Esophagus squamous epithelium (tissue), 5 donors: Measurements from ENCODE around the gene ARMC9. TPM values are rescaled to one million over a fixed set of nuclear protein-coding genes. Genes with fewer than 3 reads are reported as not detected.

Experiments
- DNase-seq: peaks from one replicate; lab custom pipeline; 2025; lab: John Stamatoyannopoulos, UW
- H3K27ac ChIP-seq, 4 donors: fragments of 200-600 bp; sonication (generic); one replicate each; pipeline ENCODE4 v1.5.1; 2016 to 2019; ENCODE audit warnings: mild to moderate bottlenecking in 1 of 4
- H3K27me3 ChIP-seq, 4 donors: fragments of 200-600 bp; sonication (generic); 1 replicate in 3 of 4; 2 replicates in 1 of 4; pipeline versions ENCODE4 v1.5.1 to v1.6.0; 2017 to 2021; ENCODE audit warnings: antibody characterized with exemption in 1 of 4
- H3K36me3 ChIP-seq, 3 donors: fragments of 200-600 bp; sonication (generic); one replicate each; pipeline ENCODE4 v1.5.1; 2016 to 2019
- H3K4me1 ChIP-seq, 3 donors: fragments of 200-600 bp; sonication (generic); one replicate each; pipeline ENCODE4 v1.5.1; 2017 to 2019
- H3K4me3 ChIP-seq, 4 donors: fragments of 200-600 bp; sonication (generic); 1 replicate in 3 of 4; 2 replicates in 1 of 4; pipeline ENCODE4 v1.5.1; 2016 to 2019; ENCODE audit warnings: mild to moderate bottlenecking in 2 of 4, moderate library complexity in 1 of 4
- H3K9me3 ChIP-seq, 3 donors: fragments of 200-600 bp; sonication (generic); one replicate each; pipeline ENCODE4 v1.5.1; 2016 to 2019
- POLR2A ChIP-seq, 4 donors: fragments of 450-650 bp; IDR thresholded peaks; one replicate each; pipeline ENCODE4 v1.6.1; 2017; ENCODE audit warnings: antibody characterized with exemption in 4 of 4, mild to moderate bottlenecking in 4 of 4, moderate library complexity in 3 of 4
- WGBS, 2 donors: methylation state at CpG; one replicate each; pipeline ENCODE4 v1.1.5; 2018; 5-methylcytosine and 5-hydroxymethylcytosine counted together
- intact Hi-C: fragments of 100-400 bp; cut with DNase I; formaldehyde crosslinking; loops from one replicate; pipeline ENCODE4 v1.15.0; 2022
- total RNA-seq, 4 donors: library from RNA; depleted of rRNA; stranded (reverse); fragments of >200 nt; gene quantifications; one replicate each; pipeline ENCODE4 v1.1.0, GENCODE V29; 2016
- TF ChIP-seq, protein P1 (sequence below), 6 experiments: fragments of 450-650 bp in 4 of 6; fragments of 200-600 bp in 2 of 6; sonication (generic) in 2 of 6; IDR thresholded peaks; one replicate each; pipeline ENCODE4 v1.5.1; 2016 to 2019; ENCODE audit warnings: antibody characterized with exemption in 6 of 6, mild to moderate bottlenecking in 4 of 6, moderate library complexity in 4 of 6
- donor health status: DM: yes; HTN: yes; CAD: no.

ARMC9 gene
- total RNA-seq, 4 donors from 2014 or later, result 2.1 to 13.9 (median 3.9) TPM

DNA sequence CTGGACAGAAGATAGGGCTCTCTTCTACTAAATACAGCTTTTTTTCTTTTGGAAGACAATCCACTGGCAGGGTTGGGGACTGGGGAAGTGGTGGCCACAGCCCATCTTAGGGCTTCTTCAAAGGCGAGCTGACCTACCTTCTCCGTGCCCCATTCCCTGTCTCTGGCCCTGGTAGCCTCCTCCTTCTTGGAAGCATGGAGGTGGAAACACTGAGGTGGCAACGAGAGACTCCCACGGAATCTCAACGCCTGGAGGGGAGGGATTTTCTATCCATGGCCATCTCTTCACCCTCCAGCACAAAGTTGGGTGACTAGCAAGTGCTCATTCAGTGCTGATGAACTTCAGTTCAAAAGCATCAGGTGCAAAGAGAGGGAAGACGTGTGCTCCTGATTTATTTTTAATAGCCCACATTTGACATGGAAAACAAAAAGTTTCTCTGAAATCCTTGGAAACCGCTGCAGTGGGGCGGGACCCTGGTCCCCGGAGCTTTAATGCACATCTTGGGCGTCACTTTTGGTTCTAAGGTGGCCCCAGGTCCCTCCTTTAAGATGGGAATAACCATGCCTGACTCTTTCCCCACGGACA is 633 bp upstream of the ARMC9 start:
- Histone ChIP-seq H3K9me3 (no peaks in the 10 kb centered on the region), H3K4me1 (peaks cover 6 to 33% (median 18%) of the 10 kb centered on the region in 3 donors), H3K4me3 (peak overlapping the region; percentile 54 to 84 (median 76)), H3K27ac (peak overlapping the region in 3 of 4 donors; percentile 10 to 71 (median 50)), H3K36me3 (no peaks in the 10 kb centered on the region), H3K27me3 (peaks cover 0 to 5% (median 0%) of the 10 kb centered on the region in 4 donors)
- 24 to 25% methylated on average over 7 to 10 of the region's 11 CpGs for WGBS, 2 donors
- TF ChIP-seq, protein P1, sequence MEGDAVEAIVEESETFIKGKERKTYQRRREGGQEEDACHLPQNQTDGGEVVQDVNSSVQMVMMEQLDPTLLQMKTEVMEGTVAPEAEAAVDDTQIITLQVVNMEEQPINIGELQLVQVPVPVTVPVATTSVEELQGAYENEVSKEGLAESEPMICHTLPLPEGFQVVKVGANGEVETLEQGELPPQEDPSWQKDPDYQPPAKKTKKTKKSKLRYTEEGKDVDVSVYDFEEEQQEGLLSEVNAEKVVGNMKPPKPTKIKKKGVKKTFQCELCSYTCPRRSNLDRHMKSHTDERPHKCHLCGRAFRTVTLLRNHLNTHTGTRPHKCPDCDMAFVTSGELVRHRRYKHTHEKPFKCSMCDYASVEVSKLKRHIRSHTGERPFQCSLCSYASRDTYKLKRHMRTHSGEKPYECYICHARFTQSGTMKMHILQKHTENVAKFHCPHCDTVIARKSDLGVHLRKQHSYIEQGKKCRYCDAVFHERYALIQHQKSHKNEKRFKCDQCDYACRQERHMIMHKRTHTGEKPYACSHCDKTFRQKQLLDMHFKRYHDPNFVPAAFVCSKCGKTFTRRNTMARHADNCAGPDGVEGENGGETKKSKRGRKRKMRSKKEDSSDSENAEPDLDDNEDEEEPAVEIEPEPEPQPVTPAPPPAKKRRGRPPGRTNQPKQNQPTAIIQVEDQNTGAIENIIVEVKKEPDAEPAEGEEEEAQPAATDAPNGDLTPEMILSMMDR (IDR thresholded peaks at IDR 0.05), result no peak
- DNase-seq, result no peak
- intact Hi-C loops, result no loop called here

GRCh38 chr2:231199219-231199618 is 788 bp downstream of the ARMC9 start:
- intact Hi-C loops, result no loop called here
- Histone ChIP-seq H3K36me3 (no peaks in the 10 kb centered on the region), H3K27ac (peak overlapping the region in 1 of 4 donors; percentile 71), H3K27me3 (peaks cover 0 to 5% (median 0%) of the 10 kb centered on the region in 4 donors), H3K4me3 (peak overlapping the region; percentile 54 to 84 (median 76)), H3K4me1 (peaks cover 6 to 33% (median 18%) of the 10 kb centered on the region in 3 donors), H3K9me3 (no peaks in the 10 kb centered on the region)
- no peak for TF ChIP-seq POLR2A (IDR thresholded peaks at IDR 0.05)
- TF ChIP-seq, protein P1 (IDR thresholded peaks at IDR 0.05), result no peak
- DNase-seq, result no peak
- WGBS, 2 donors, result 27 to 36% methylated on average over 5 of the region's 5 CpGs

DNA sequence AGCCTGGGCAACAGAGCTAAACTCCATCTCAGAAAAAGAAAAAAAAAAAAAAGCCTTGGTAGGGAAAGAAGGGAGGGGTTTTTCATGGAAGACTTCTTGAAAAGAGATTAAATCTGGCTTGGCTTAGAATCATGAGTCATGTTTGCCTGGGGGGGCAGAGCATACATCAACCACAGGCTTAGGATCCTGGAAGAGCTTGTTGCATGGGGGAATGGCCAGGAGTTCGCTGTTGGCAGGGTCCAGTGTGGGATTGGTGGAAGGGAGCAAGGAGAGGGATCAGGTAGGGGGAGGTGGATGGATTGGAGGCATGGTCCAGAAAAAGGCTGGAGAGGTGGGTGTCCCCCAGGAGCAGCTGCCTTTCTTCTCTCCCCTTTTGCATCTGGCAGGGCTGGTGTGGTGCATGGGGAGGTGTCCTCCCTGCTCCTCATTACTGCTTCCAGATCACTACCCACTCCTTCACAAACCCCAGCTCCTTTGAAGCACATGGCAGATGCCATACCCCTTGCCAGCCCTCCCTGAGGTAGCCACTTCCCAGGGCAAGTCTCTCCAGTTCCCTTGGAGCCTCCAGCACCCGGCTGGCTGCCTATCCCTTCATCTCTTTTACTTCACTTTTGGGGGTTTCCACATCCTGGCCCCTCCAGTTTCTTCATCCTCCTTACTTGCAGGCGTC is 2.5 kb downstream of the ARMC9 start:
- DNase-seq, result no peak
- H3K27ac ChIP-seq, result no peak overlapping the region

DNA sequence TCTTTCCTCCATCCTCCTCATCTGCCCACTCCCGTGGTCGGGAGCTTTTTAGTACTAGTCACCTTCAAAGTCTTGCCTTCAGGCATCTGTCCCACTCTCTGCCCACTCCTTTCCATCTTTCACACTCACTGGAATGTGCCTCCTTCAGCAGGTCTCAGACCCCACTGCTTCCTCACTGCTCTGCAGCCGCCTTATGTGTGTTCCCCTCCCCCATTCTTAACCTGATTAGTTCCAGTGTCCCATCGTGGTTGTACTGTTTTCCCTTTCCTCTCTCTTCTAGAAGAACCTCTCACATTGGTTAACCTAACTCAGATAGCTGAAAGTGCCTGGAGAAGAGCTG is 3.0 kb downstream of the ARMC9 start:
- no peak overlapping the region for H3K4me3 ChIP-seq
- H3K36me3 ChIP-seq, result no peaks in the 10 kb centered on the region
- intact Hi-C loops, result no loop called here
- H3K27me3 ChIP-seq, result no peaks in the 10 kb centered on the region
- no peak for TF ChIP-seq POLR2A (IDR thresholded peaks at IDR 0.05)
- TF ChIP-seq, protein P1 (IDR thresholded peaks at IDR 0.05), result no peak
- H3K9me3 ChIP-seq, result no peaks in the 10 kb centered on the region
- H3K4me1 ChIP-seq, result peaks cover 6 to 33% (median 18%) of the 10 kb centered on the region in 3 donors
- DNase-seq, result no peak
- 59 to 73% methylated on average over 4 of the region's 4 CpGs for WGBS, 2 donors
- H3K27ac ChIP-seq, result no peak overlapping the region

More for the DNA sequence above, 2.5 kb downstream of the ARMC9 start:
- Histone ChIP-seq H3K36me3 (no peaks in the 10 kb centered on the region), H3K4me1 (peaks cover 6 to 33% (median 18%) of the 10 kb centered on the region in 3 donors), H3K4me3 (no peak overlapping the region), H3K9me3 (no peaks in the 10 kb centered on the region), H3K27me3 (peaks cover 0 to 1% (median 0%) of the 10 kb centered on the region in 4 donors)
- no peak for TF ChIP-seq POLR2A (IDR thresholded peaks at IDR 0.05)
- TF ChIP-seq, protein P1 (IDR thresholded peaks at IDR 0.05), result no peak
- intact Hi-C loops, result no loop called here
- 40 to 60% methylated on average over 3 of the region's 3 CpGs for WGBS, 2 donors

DNA sequence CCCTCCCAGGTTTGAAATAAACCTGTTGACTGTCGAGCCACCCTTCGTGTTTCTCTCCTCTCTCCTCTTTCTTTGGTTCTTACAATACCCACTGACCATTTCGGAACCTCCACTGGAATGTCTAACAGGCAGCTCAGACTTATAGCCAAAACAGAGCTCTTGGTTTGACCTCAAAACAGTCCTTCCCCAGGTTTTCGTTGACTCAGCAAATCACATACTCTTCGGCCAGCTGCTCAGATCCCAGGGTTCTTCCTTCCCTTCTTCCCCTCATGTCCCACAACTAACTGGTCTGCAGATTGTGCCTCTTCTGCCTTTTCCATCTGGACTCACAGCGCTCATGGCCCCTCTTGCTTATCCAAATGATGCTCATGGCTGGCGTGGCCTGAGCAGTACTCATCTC is 4.7 kb downstream of the ARMC9 start:
- H3K4me1 ChIP-seq, result peaks cover 6 to 26% (median 13%) of the 10 kb centered on the region in 3 donors
- intact Hi-C loops, result no loop called here
- no peak for DNase-seq
- 93 to 95% methylated on average over 7 of the region's 7 CpGs for WGBS, 2 donors
- no peak overlapping the region for H3K27ac ChIP-seq
- H3K9me3 ChIP-seq, result no peaks in the 10 kb centered on the region
- no peak for TF ChIP-seq POLR2A (IDR thresholded peaks at IDR 0.05)
- TF ChIP-seq, protein P1 (IDR thresholded peaks at IDR 0.05), result no peak
- no peaks in the 10 kb centered on the region for H3K27me3 ChIP-seq
- peaks cover 0 to 1% (median 0%) of the 10 kb centered on the region in 3 donors for H3K36me3 ChIP-seq
- no peak overlapping the region for H3K4me3 ChIP-seq
